Endothelial cell of umbilical vein (primary cell): ENCODE measurements around the gene CTSC.

ENCODE experiments used
- POLR2A ChIP-seq: IDR thresholded peaks from 2 replicates; pipeline ENCODE4 v1.6.1; 2012; ENCODE audit warnings: low read depth, mild to moderate bottlenecking, control low read depth, low read length
- TF ChIP-seq, protein P1 (sequence below), 2 donors: IDR thresholded peaks; 1 replicate in 1 of 2; 2 replicates in 1 of 2; pipeline ENCODE4 v1.5.1; 2011; ENCODE audit warnings: low read length in 2 of 2, mild to moderate bottlenecking in 2 of 2, moderate library complexity in 2 of 2, control low read depth in 1 of 2, inconsistent platforms in 1 of 2, low read depth in 1 of 2; ENCODE audit not compliant: insufficient read depth in 1 of 2; ENCODE audit errors: extremely low read depth in 1 of 2

DNA sequence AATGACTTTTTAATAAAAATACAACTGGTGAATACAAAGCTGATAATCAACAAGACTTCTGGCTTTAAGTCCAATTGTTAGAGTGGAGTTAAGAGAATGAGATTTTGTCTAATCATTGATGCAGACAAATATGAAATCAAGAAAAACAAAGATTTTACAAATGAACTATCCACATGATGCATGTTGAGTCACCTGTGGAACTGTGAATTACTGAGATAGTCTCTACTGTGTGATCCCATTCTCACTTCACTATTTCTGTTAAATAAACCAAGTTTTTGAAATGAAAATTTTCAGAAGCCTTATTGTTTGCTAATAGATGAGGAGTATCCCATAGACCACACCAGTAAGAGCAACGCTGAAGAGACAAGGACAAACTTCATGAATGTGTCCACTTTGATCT lies 8.4 kb upstream of the CTSC start:
- TF ChIP-seq, protein P1, sequence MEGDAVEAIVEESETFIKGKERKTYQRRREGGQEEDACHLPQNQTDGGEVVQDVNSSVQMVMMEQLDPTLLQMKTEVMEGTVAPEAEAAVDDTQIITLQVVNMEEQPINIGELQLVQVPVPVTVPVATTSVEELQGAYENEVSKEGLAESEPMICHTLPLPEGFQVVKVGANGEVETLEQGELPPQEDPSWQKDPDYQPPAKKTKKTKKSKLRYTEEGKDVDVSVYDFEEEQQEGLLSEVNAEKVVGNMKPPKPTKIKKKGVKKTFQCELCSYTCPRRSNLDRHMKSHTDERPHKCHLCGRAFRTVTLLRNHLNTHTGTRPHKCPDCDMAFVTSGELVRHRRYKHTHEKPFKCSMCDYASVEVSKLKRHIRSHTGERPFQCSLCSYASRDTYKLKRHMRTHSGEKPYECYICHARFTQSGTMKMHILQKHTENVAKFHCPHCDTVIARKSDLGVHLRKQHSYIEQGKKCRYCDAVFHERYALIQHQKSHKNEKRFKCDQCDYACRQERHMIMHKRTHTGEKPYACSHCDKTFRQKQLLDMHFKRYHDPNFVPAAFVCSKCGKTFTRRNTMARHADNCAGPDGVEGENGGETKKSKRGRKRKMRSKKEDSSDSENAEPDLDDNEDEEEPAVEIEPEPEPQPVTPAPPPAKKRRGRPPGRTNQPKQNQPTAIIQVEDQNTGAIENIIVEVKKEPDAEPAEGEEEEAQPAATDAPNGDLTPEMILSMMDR (IDR thresholded peaks at IDR 0.05; ENCODE audit: extremely low read depth in 1 of 2, insufficient read depth in 1 of 2, low read depth in 1 of 2, low read length in 2 of 2) = no peak
- TF ChIP-seq POLR2A = no peak
